Neuron (in vitro differentiated cells): Measurements from ENCODE around the gene CCDC196.

Source experiments
- H2AFZ ChIP-seq: one replicate; pipeline ENCODE4 v1.6.1; 2013; ENCODE audit warnings: low read depth, mild to moderate bottlenecking, inconsistent platforms, low read length, moderate library complexity
- H3K27me3 ChIP-seq: one replicate; pipeline ENCODE4 v1.6.1; 2013; ENCODE audit warnings: low read length; ENCODE audit not compliant: insufficient read depth
- H3K36me3 ChIP-seq: one replicate; pipeline ENCODE4 v1.6.1; 2013; ENCODE audit warnings: low read length; ENCODE audit not compliant: insufficient read depth
- H3K4me1 ChIP-seq: one replicate; pipeline ENCODE4 v1.6.1; 2013; ENCODE audit warnings: low read length; ENCODE audit not compliant: insufficient read depth
- H3K4me3 ChIP-seq: 2 replicates; pipeline ENCODE4 v1.5.1; 2013; ENCODE audit warnings: mild to moderate bottlenecking, low read length, moderate library complexity
- H3K9me3 ChIP-seq: one replicate; pipeline ENCODE4 v1.6.1; 2013; ENCODE audit warnings: low read length

Gene CCDC196, protein sequence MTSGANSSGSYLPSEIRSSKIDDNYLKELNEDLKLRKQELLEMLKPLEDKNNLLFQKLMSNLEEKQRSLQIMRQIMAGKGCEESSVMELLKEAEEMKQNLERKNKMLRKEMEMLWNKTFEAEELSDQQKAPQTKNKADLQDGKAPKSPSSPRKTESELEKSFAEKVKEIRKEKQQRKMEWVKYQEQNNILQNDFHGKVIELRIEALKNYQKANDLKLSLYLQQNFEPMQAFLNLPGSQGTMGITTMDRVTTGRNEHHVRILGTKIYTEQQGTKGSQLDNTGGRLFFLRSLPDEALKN

GRCh38 chr14:66485910-66486421, at the start of gene CCDC196:
TSS of gene CCDC196 (plus strand) at chr14:66486371. CDS start at chr14:66486503, 132 bp downstream.
- H3K9me3 ChIP-seq, result no peaks in the 10 kb centered on the region
- H3K36me3 ChIP-seq, result no peaks in the 10 kb centered on the region
- H3K27me3 ChIP-seq, result no peaks in the 10 kb centered on the region
- no peak within 1 kb of the TSS for H2AFZ ChIP-seq
- no peak within 1 kb of the TSS for H3K4me3 ChIP-seq
- H3K4me1 ChIP-seq, result no peaks in the 10 kb centered on the region

DNA sequence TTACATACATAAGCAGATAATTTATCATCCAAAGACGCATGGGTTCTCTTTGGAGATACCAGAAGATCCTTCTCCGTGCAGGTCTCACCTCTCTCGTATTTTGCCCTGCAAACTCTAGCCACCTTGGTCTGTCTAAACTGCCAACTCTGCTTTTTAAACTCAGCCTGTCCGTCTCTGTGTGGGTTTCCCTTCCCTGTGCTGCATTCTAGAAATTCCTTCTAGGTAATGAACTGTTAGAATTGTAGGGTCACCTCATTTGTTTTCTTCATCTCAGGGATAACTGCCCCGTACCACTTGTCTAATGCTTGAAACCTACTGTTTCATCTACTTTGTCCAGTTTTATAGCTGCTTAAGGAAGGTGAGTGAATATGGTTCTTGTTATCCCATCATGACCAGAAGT, 45.4 kb upstream of the CCDC196 start:
- no peaks in the 10 kb centered on the region for H3K36me3 ChIP-seq

DNA sequence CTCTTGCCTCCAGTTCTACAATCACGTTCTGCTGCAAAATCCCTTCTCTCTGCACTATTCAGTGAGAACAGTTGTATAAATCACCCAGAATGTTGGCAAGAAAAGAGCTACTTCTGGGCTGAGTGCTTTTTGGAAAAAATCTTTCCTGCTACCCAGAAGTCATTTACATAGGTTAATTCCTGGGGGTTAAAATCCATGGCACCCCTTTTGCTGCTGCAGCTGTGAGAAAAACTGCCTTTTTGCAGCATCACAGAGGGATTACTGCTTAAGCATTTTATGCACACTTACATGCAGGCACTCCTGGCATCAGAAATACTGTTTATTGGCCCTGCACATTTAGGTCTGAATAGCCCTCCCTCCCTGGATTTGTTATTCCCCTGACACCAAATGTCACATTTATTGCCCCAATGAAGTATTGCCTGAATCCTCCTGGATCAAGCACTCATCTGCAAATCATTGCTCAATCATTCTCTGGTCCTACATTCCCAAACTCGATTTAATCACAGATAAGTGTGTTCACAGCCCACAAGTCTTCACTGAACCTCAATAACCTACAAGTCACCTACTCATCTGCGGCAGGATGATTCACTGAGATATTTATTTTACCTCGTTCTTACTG, 43.1 kb upstream of the CCDC196 start:
- H3K4me1 ChIP-seq, result peaks cover 48% of the 10 kb centered on the region
- no peak overlapping the region for H3K4me3 ChIP-seq
- H3K36me3 ChIP-seq, result no peaks in the 10 kb centered on the region
- H3K27me3 ChIP-seq, result no peaks in the 10 kb centered on the region
- H2AFZ ChIP-seq, result no peak overlapping the region
- no peaks in the 10 kb centered on the region for H3K9me3 ChIP-seq

More for the DNA sequence above, 45.4 kb upstream of the CCDC196 start:
- no peak overlapping the region for H2AFZ ChIP-seq
- H3K4me3 ChIP-seq, result no peak overlapping the region
- no peaks in the 10 kb centered on the region for H3K9me3 ChIP-seq
- H3K4me1 ChIP-seq, result peaks cover 37% of the 10 kb centered on the region
- H3K27me3 ChIP-seq, result no peaks in the 10 kb centered on the region

- H3K9me3 ChIP-seq, result no peaks in the 10 kb centered on the region
- H3K36me3 ChIP-seq, result no peaks in the 10 kb centered on the region
- H3K4me3 ChIP-seq, result no peak overlapping the region
- no peak overlapping the region for H2AFZ ChIP-seq
- peaks cover 48% of the 10 kb centered on the region for H3K4me1 ChIP-seq
- H3K27me3 ChIP-seq, result no peaks in the 10 kb centered on the region
Observed at GRCh38 chr14:66443785-66444184, 42.4 kb upstream of the CCDC196 start.

GRCh38 chr14:66444271-66444927, 41.8 kb upstream of the CCDC196 start:
- Histone ChIP-seq H3K36me3 (no peaks in the 10 kb centered on the region), H3K4me3 (no peak overlapping the region), H3K9me3 (no peaks in the 10 kb centered on the region), H3K27me3 (no peaks in the 10 kb centered on the region), H2AFZ (no peak overlapping the region), H3K4me1 (peaks cover 48% of the 10 kb centered on the region)

DNA sequence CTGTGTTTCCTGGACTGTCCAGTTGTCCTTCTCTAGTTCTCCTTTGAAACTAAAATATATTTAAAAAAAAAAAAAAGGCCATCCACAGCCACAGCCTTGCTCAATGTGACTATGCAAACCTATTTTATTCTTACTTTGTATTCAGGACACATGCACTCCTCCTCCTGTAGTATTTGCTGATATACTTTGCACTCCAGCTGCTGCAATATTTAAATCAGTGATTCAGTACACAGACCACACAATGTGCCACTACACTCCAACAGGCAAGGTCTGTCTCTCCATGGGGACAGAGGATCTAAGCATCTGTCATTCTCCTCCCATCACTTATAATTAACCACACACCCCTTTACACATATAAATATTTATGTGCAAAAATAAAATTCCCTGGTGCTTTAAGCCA, 40.2 kb upstream of the CCDC196 start:
- Histone ChIP-seq H2AFZ (no peak overlapping the region), H3K36me3 (no peaks in the 10 kb centered on the region), H3K4me1 (peaks cover 48% of the 10 kb centered on the region), H3K27me3 (no peaks in the 10 kb centered on the region), H3K4me3 (no peak overlapping the region), H3K9me3 (no peaks in the 10 kb centered on the region)

DNA sequence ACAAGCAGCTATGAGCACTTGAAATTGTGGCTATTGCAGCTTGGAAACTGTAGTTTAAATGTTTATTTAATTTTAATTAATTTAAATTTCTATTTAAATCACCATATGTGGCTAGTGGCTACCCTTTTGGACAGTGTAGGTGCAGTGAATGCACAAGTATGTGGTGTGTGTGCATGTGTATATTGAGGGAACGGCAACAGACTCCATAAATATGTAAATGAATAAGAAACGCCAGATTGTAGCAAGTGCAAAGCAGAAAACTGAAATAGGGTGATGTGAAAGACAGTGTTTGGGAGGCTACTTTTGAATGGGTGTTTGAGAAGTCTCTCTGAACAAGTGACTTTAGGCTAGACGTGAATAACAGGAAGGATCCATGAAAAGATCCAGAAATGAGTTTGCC, 32.7 kb upstream of the CCDC196 start:
- Histone ChIP-seq H3K9me3 (no peaks in the 10 kb centered on the region), H3K4me1 (no peaks in the 10 kb centered on the region), H3K36me3 (no peaks in the 10 kb centered on the region), H2AFZ (no peak overlapping the region), H3K4me3 (no peak overlapping the region), H3K27me3 (no peaks in the 10 kb centered on the region)

GRCh38 chr14:66459603-66460002, 26.6 kb upstream of the CCDC196 start:
- no peaks in the 10 kb centered on the region for H3K27me3 ChIP-seq
- H2AFZ ChIP-seq, result no peak overlapping the region
- H3K36me3 ChIP-seq, result no peaks in the 10 kb centered on the region
- H3K4me3 ChIP-seq, result no peak overlapping the region
- H3K9me3 ChIP-seq, result no peaks in the 10 kb centered on the region
- no peaks in the 10 kb centered on the region for H3K4me1 ChIP-seq

- Histone ChIP-seq H3K36me3 (no peaks in the 10 kb centered on the region), H3K4me3 (no peak overlapping the region), H3K27me3 (no peaks in the 10 kb centered on the region), H2AFZ (no peak overlapping the region), H3K4me1 (no peaks in the 10 kb centered on the region), H3K9me3 (no peaks in the 10 kb centered on the region)
Observed at GRCh38 chr14:66464261-66464660, 21.9 kb upstream of the CCDC196 start.

- Histone ChIP-seq H2AFZ (no peak overlapping the region), H3K4me3 (no peak overlapping the region), H3K4me1 (peaks cover 14% of the 10 kb centered on the region), H3K9me3 (peaks cover 5% of the 10 kb centered on the region), H3K27me3 (no peaks in the 10 kb centered on the region), H3K36me3 (no peaks in the 10 kb centered on the region)
Observed at GRCh38 chr14:66468778-66469367, 17.3 kb upstream of the CCDC196 start.

DNA sequence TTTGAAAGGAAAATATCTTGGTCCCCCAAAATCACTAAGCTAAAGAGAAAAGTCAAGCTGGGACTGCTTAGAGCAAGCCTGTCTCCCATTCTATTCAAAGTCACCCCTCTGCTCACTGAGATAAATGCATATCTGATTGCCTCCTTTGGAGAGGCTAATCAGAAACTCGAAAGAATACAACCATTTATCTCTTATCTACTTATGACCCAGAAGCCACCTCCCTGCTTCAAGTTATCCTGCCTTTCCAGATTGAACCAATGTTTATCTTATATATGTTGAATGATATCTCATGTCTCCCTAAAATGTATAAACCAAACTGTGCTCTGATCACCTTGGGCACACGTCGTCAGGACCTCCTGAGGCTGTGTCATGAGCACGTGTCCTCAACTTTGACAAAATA, 14.6 kb upstream of the CCDC196 start:
- peaks cover 5% of the 10 kb centered on the region for H3K9me3 ChIP-seq
- H3K4me1 ChIP-seq, result peaks cover 14% of the 10 kb centered on the region
- H3K27me3 ChIP-seq, result no peaks in the 10 kb centered on the region
- no peaks in the 10 kb centered on the region for H3K36me3 ChIP-seq
- H2AFZ ChIP-seq, result no peak overlapping the region
- no peak overlapping the region for H3K4me3 ChIP-seq

- Histone ChIP-seq H3K9me3 (peaks cover 5% of the 10 kb centered on the region), H3K27me3 (no peaks in the 10 kb centered on the region), H3K4me1 (peaks cover 14% of the 10 kb centered on the region), H2AFZ (peak overlapping the region; percentile 0), H3K4me3 (no peak overlapping the region), H3K36me3 (no peaks in the 10 kb centered on the region)
Observed at GRCh38 chr14:66472251-66472650, 13.9 kb upstream of the CCDC196 start.

- Histone ChIP-seq H3K36me3 (no peaks in the 10 kb centered on the region), H3K4me1 (peaks cover 14% of the 10 kb centered on the region), H3K9me3 (peaks cover 5% of the 10 kb centered on the region), H2AFZ (no peak overlapping the region), H3K27me3 (no peaks in the 10 kb centered on the region), H3K4me3 (no peak overlapping the region)
Observed at GRCh38 chr14:66473223-66473622, 12.9 kb upstream of the CCDC196 start.
